ENCODE results near the gene LRRC3.
"Not testable (repeated sequence)": the region's sequence is repeated elsewhere in the genome, so short reads cannot be mapped to it uniquely, and the experiment has no call there.

LRRC3 gene, protein sequence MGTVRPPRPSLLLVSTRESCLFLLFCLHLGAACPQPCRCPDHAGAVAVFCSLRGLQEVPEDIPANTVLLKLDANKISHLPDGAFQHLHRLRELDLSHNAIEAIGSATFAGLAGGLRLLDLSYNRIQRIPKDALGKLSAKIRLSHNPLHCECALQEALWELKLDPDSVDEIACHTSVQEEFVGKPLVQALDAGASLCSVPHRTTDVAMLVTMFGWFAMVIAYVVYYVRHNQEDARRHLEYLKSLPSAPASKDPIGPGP

DNA sequence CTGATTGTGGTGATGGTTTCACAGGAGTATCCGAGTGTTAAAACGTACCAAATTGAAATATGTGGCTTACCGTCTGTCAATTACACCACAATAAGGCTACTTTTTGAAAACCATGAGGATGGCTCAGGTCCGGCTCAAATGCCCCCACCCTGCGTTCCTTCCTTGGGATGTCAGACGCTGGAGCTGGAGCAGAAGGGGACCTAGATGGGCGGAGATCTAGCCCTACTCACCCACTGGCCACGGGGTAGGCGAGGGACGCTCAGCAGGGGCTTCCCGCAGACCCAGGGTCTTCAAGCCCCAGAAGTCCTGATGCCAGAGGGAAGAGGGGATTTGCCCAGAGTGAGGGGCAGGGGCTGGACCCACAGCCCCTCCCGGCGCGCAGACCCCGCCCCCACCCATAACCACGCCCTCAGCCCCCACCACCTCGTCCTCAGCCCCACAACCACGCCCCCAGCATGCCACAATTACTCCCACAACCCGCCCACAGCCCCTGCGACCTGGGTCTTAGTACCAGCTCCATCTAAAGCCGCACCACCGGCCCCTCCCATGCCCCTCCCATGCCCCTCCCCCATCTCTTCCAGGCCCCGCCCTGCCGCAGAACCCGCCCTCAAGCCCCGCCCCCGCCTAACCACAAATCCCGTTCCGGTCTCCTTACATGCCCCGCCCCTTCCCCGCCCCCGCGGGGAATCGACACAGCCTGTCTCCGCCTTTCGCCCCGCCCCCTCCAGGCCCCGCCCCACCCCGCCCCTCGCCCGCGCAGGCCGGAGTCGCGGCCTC lies at the start of gene LRRC3:
Gene LRRC3, plus strand, starts transcription at position 764 of the 777 bp plus-strand sequence. CDS start 1,135 bp downstream, outside the sequence.
- DNase-seq = no peak

DNA sequence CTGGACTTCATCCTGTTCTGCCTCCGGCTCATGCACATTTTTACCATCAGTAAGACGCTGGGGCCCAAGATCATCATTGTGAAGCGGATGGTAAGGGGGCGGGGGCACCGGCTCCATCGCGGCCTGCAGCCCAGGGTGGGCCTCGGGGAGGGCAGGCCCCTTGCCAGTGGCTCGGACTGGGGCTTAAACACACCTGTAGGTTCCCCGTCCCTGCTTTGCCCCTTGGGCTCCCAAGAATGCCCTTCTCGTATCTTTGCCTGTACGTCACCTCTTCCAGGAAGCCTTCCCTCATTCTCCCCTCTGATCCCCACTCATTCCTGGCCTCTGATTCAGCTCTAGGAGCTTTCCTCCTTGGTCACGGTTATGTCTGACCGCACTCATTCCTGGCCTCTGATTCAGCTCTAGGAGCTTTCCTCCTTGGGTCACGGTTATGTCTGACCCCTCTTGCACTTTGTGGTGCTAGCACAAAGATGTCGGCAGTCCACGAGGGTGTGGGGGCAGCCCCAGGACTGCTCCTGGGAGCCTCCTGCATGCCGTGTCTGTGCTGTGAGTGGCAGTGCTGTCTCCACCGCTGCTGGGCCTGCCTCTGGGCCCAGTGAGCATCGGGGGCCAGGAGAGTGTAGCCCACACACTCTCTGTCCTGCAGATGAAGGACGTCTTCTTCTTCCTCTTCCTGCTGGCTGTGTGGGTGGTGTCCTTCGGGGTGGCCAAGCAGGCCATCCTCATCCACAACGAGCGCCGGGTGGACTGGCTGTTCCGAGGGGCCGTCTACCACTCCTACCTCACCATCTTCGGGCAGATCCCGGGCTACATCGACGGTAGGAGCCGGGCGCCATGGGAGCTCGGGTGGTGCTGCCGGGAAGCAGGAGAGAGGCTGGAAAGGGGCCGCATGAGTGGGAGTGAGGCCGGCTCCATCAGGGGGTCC lies 49.1 kb upstream of the LRRC3 start:
- no peak for DNase-seq

DNA sequence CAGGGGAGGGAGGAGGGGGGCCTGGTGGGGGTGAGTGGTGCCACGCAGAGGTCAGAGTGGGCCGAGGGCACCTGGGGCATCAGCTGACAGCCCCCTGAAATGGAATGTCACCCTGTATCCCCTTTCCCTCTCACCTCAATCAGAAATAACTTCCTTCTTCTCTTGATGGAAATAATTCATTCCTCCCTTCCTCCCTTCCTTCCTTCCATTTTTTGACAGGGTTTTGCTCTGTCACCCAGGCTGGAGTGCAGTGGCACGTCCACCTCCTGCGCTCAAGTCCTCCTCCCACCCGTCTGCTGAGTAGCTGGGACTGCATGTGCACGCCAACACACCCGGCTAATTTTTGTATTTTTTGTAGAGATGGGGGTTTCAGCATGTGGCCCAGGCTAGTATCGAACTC lies 48.4 kb upstream of the LRRC3 start:
- DNase-seq = no peak

DNA sequence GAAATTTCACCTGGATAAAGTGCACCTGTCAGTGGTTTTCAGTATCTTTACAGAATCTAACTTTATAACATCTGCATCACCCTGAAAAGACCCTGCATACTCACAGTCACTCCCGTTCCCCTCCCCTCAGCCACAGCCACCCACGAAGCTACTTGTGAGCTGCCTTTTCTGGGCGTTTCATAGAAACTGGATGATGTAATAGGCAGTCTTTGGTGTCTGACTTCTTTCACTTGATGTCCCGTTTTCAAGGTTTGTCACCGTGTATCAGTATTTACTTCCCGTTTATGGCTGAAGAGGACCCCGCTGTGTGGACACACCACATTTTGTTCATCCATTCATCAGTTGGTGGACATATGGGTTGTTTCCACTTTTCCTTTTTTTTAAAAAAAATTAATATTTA lies 47.8 kb upstream of the LRRC3 start:
- DNase-seq = no peak

DNA sequence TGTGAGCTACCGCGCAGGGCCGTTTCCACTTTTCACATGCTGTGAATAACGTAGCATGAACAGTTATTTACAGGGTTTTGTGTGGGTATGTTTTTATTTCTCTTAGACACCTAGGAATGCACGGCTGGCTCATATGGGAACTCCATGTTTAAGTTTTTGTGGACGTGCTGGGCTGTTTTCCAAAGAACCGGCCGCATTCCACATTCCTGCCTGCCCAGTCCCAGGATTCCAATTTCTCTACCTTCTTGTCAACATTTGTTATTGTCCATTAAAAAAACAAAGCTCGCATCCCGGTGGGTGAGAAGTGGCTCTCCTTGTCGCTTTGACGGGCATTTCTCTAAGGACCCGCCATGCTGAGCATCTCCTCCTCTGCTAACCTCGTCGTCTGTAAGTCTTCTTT lies 47.1 kb upstream of the LRRC3 start:
- no peak for DNase-seq

DNA sequence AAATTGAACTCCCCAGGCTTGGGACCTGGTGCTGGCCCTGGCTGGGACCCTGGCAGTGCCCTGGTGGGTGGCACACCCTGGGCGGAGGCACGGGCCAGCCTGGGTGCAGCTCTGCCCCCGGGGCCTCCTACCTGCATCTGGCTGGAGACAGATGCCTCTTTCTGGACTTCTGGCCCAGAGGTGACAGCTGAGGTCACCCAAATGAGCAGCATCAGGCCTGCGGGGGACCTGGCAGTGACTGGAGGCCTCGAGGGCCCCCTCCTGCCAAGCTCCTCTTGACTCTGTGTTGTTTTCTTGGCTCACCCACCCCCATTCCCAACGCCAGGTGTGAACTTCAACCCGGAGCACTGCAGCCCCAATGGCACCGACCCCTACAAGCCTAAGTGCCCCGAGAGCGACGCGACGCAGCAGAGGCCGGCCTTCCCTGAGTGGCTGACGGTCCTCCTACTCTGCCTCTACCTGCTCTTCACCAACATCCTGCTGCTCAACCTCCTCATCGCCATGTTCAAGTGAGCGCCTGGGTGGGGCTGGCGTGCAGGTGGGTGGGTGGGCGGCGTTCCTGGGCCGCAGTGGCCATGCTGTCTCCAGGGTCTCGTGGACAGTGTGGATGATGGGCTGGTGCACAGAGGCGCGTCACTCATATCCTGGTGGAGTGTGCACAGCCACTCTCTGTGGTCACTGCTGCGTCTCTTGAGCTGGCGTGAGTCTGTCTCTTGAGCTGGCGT lies 41.6 kb upstream of the LRRC3 start:
- no peak for DNase-seq

DNA sequence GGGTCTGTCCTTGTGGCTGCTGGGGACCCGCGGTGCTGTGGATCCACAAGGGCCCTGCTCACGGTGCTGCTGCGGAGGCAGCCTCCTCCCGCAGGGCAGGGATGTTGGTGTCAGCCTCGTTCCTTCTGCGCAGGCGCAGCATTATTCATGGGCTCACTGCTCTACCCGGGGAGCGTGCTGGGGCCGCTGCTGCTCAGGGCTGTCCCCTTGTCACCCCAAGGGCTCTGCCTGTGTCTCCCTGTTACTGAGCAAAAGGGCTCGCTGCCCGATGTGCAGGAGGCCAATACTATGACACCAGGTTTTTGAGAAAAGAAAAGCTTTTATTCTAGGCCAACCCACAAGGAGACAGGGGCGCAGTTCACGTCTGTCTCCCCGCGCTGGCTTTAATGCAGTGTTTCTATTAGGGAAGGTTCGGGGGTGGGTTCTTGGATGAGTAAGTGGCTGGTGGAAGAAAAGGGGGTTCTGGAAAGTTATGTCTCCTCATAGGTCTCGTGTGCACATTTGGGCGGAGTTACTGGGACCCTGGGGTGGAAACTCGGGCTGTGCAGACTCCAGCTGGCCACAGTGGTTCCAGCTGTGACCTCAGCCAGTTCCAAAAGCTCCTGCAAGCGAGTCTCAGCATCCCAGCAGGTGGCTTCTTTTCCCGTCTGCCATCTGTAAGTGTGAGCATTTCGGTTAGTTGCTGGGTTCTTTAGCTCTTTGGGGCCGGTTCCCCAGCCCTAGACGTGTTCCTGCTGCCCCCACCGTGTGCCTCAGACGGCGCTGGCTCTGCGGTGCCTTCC lies 40.8 kb upstream of the LRRC3 start:
- no peak for DNase-seq

DNA sequence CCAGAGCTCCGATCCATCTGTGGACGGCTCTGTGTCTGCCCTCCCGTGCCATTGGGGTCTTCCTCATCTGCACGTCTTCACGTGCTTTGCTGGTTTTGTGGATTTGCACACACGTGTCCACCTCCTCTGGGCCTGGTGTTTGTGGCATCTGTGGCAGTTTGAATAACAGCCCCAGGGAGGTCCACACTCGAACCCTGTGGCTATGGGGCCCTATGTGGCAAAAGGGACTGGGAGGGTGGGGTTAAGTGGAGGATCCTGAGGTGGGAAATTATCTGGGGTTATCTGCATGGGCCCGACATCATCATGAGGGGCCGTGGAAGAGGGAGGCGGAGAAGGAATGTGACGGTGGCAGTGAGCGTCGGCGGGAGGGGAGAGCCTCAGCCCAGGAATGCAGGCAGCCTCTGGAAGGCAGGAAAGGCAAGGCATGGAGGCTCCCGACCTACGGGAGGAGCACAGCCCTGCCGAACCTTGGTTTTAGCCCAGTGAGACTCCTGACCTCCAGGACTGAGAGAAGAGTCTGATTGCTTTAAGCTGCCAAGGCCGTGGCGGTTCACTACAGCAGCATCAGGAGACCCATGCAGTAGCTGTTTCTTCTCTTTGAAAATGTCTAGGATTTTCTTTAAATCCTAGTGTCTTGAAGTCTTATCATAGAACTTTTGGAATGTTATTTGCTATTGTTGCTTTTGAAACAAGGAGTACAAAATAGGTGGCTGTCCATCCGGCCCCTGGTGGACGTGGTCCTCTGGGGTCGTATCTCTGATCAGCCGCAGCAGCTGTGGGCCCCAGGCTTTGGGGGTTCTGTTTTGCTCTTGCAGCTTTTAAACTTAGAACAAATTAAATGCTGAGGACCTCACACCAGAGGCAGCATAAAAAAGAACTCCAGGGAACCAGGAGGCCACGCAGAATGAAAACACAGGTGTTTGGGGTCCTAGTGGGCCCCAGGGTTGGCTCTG lies 40.0 kb upstream of the LRRC3 start:
- no peak for DNase-seq

DNA sequence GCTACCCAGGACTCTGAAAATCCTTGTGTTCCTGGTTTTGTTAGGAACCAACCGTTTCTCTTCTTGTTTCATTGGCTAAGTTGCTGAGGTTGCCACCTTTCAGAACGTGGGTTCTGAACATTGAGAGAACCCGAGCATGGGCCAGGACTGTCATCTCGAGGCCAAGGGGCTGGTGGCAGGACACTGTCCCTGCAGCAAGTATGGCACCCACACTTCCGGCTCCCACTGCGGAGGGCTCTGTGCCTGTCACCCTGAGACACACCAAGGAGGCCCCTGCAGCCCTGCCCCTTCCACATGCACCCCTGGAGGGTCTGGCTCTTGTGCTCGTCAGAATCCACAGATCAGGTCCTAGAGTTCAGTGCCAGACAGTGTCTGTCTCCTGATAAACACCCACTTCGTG lies 39.1 kb upstream of the LRRC3 start:
- DNase-seq = no peak

DNA sequence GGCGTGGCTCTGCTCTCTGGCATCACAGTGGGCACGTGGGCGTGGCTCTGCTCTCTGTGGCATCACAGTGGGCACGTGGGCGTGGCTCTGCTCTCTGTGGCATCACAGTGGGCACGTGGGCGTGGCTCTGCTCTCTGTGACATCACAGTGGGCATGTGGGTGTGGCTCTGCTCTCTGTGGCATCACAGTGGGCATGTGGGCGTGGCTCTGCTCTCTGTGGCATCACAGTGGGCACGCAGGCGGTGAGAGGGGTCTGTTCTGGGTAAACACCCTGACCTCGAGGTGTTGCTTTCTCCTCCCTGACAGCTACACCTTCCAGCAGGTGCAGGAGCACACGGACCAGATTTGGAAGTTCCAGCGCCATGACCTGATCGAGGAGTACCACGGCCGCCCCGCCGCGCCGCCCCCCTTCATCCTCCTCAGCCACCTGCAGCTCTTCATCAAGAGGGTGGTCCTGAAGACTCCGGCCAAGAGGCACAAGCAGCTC lies 37.6 kb upstream of the LRRC3 start:
- not testable (repeated sequence) for DNase-seq

DNA sequence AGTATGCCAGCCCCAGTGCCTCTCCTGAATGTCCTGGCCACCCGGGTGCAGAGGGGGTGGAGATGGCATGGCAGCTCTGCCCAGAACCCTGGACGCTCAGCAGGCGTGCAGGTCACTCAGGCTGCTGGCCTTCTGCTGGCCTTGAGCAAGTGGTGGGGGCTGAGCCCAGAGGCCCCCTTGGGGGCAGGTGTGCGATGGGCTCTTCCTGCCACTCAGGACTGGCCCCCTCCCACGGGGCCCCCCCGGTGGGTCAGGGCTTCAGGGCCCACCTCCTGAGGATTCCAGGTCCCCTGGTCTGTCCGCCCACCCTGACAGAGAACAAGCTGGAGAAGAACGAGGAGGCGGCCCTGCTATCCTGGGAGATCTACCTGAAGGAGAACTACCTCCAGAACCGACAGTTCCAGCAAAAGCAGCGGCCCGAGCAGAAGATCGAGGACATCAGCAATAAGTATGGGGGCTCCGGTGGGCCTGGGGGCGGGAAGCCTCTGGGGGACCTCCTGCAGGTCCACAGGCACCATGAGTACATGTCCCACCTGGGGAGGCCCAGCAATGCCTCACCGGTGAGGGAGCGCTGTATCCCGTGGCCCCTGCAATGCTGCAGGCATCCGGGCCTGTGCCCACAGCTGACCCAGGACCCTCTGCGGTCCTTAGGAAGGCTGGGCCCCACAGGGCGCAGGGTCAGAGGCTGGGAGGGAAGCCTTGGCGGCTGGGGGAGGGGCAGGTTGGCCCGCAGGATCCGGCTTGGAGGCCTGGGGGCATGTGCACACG lies 37.0 kb upstream of the LRRC3 start:
- DNase-seq = no peak

DNA sequence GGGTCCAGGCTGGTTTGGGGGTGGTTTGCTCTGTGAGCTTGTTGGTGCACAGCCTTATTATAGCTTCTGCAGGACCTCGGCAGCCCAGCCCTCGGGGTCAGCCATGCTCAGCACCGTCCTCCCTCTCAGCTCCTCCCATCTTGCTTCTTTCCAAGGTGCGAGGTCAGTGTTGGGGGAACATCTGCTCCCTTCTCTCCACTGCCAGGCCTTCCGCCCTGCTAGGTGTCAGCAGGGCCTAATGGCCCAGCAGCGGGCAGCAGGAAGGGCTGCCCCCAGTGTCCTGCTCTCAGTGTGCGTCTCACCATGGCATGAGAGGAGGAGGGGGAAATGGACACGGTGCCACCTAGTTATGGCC lies 36.5 kb upstream of the LRRC3 start:
- DNase-seq = no peak

DNA sequence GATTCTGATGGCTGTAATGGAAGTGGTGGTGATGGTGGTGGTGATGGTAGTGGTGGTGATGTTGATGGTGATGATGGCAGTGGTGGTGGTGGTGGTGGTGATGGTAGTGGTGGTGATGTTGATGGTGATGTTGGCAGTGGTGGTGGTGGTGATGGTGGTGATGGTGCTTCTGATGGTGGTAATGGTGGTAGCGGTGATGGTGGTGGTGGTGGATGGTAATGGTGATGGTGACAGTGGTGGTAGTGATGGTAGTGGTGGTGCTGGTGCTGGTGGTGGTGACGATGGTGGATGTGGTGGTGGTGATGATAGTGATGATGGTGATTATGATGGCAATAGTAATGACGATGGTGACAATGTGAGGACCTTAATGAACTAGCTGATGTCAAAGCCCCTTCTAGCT lies 35.6 kb upstream of the LRRC3 start:
- no peak for DNase-seq

DNA sequence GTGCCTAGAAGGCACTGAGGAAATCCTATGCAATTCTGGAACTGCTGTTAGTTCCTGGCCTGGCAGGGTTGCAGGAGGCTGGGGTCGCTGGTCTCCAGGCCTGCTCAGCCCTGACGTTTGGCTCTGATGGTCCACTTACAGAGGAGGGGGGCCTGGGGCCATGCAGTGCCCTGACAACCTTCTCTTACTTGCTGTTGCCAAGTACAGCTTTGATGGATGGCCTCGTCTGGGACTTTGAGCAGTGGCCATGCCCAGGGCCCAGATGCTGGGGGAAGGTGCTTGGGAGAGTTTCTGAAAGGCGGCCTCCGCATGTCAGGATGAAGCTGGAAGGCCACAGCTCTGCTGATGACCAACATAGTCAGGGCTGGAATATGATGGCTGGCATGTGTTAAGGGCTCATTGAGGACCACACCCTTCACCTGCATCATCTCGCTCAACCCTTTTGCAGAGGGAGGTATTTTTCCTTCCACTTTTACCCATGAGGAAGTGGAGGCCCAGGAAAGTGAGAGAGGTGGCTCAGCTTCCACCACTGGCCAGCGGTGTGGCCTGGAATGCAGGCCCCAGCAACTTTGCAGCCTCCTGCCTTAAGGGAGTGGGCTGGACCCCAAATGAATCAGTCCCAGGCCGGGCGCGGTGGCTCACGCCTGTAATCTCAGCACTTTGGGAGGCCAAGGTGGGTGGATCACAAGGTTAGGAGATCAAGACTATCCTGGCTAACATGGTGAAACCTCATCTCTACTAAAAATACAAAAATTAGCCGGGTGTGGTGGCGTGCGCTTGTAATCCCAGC lies 34.7 kb upstream of the LRRC3 start:
- no peak for DNase-seq

DNA sequence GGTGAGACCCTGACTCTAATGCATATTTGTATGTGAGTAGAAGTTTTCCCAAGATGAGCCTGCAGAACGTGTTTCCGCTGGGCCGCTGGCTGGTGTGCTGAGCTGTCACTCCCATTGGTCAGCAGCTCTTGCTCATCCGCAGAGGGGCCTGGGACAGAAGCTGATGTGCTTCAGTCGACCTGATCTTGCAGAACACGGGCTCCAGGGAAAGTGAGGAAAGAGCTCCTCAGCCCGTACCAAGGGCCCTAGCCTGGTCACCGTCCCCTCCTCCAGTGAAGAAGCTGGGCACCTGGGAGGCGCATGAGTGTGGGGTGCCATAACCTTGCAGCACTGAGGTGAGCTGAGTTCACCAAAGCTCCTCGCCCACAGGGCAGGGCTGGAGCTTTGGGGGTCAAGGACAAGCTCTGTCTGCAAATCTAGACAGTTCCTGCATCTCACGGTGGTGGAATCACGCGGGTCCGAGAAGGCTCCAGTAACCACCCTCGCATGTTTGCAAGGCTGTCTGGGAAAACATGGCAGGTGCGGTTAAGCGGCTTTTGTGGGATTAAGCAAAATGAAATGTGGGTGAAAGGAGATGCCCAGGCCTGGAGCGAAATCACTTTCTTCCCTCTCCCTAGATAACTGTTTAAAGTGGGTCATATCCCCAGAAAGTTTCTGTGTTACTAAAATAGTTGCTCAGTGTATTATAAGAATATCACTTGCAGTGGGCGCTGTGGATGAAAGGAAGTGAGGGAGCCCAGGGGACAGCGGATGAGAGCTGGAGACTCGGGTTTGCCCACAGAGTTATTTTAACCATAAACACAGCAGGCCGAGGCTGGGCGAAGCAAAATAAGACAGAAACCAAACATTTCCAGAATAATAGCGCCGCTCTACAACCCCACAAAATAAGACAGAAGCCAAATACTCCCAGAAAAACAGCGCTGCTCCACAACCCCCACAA lies 33.1 kb upstream of the LRRC3 start:
- DNase-seq = no peak

DNA sequence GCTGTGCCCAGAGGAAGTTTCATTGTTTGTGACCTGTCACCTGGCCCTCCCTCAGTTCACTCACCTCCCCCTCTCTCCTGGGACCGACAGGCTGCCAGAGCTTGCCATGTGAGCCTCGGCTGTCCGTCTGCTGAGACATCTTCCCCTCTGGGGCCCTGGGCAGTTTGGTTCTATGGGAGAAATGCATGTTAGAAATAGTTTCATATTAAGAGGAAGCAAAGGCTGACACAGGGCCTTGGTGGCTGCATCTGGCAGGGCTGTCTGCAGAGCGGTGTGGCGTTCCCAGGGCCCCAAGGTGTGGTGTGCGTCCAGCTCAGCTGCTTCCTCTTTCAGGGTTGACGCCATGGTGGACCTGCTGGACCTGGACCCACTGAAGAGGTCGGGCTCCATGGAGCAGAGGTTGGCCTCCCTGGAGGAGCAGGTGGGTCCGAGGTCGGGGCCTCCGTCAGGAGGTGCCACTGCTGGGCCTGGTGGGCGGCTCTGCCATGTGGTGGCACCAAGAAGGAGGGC lies 31.9 kb upstream of the LRRC3 start:
- DNase-seq = no peak

DNA sequence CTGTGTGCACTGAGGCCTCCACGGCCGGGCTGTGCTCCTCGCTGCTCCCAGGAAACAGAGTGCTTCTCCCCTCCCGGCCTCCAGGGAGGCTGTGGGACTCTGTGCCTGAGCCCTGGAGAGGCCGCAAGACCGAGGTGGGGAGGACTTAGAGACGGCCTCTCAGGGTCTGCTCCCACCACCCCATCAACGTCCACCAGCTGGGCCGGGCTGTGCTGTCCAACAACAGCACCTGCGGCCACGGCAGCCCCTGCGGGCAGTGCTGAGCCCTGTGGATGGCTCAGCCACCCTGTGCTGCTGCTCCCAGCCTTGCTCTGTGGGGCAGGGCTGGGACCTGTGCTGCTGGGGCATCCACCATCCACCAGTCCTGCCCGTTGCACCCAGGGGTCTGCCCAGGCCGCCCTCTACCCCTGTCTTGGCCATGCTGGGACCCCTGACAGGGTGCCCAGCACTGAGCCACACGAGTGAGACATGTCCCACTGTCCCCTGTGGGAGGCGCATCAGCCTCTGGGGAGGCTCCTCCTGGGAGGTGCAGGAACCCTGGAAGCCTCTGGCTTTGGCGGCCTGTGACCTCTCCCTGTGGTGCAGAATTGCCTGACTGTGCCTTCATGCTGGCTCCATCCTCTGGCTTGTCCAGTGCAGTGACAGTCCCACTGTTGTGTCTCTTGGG lies 31.2 kb upstream of the LRRC3 start:
- DNase-seq = no peak

Measured in GOT3 (cell line).